A673 (cell line): ENCODE data around the gene GLT1D1.

Experiments
- EZH2 ChIP-seq: fragments of 200-600 bp; sonication (generic); IDR thresholded peaks from 2 replicates; pipeline ENCODE4 v1.6.1; 2017; ENCODE audit warnings: borderline replicate concordance, low read depth, mild to moderate bottlenecking, mixed read lengths, antibody characterized with exemption, low read length; ENCODE audit not compliant: poor library complexity, severe bottlenecking
- TF ChIP-seq, protein P1 (sequence below): fragments of 300-800, 200-600 bp; sonication (generic); conservative IDR thresholded peaks from 2 replicates; pipeline ENCODE4 v1.5.1; 2017; ENCODE audit warnings: low read depth, mild to moderate bottlenecking, antibody characterized with exemption, low read length, moderate library complexity, mixed read lengths

DNA sequence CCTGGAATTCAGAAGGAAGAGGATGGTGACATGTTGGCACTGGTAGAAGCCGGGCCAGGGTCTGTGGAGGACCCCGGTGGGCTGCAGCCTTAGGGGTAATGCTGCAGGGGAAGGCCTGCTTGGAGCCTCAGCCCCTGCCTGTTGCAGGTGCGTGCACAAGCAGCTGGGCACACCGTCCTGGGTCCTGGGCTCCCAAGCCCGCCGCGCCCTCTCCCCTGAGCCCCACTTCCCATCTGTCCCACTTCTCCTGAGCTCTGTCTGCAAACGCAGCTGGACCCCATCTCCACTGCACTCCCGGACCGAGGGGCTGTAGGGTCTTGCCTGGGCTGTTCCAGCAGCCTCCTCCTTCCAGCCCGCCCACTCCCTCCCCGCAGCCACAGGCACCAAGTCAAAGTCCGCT lies 116.8 kb downstream of the GLT1D1 start:
- no peak for TF ChIP-seq EZH2
- TF ChIP-seq, protein P1, sequence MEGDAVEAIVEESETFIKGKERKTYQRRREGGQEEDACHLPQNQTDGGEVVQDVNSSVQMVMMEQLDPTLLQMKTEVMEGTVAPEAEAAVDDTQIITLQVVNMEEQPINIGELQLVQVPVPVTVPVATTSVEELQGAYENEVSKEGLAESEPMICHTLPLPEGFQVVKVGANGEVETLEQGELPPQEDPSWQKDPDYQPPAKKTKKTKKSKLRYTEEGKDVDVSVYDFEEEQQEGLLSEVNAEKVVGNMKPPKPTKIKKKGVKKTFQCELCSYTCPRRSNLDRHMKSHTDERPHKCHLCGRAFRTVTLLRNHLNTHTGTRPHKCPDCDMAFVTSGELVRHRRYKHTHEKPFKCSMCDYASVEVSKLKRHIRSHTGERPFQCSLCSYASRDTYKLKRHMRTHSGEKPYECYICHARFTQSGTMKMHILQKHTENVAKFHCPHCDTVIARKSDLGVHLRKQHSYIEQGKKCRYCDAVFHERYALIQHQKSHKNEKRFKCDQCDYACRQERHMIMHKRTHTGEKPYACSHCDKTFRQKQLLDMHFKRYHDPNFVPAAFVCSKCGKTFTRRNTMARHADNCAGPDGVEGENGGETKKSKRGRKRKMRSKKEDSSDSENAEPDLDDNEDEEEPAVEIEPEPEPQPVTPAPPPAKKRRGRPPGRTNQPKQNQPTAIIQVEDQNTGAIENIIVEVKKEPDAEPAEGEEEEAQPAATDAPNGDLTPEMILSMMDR: no peak
